ENCODE results near the gene MCF2L2.

MCF2L2 gene

GRCh38 chr3:183327343-183327742 is 101.1 kb downstream of the MCF2L2 start:
- no peak for DNase-seq (ENCODE audit: low read depth in 2 of 2)

GRCh38 chr3:183324083-183324482 is 104.3 kb downstream of the MCF2L2 start:
- no peak for DNase-seq (ENCODE audit: low read depth in 2 of 2)

- DNase-seq (ENCODE audit: low read depth in 2 of 2), result no peak
Measured at GRCh38 chr3:183319371-183319770, 109.0 kb downstream of the MCF2L2 start.

- DNase-seq (ENCODE audit: low read depth in 2 of 2), result no peak
Measured at GRCh38 chr3:183318877-183319276, 109.5 kb downstream of the MCF2L2 start.

- no peak for DNase-seq (ENCODE audit: low read depth in 2 of 2)
Measured at GRCh38 chr3:183317886-183318865, 110.2 kb downstream of the MCF2L2 start.

GRCh38 chr3:183317271-183317670 is 111.1 kb downstream of the MCF2L2 start:
- DNase-seq (ENCODE audit: low read depth in 2 of 2), result no peak

- no peak for DNase-seq (ENCODE audit: low read depth in 2 of 2)
Measured at GRCh38 chr3:183315739-183316138, 112.7 kb downstream of the MCF2L2 start.

GRCh38 chr3:183313764-183314163 is 114.7 kb downstream of the MCF2L2 start:
- no peak for DNase-seq (ENCODE audit: low read depth in 2 of 2)

- no peak for DNase-seq (ENCODE audit: low read depth in 2 of 2)
Measured at GRCh38 chr3:183313351-183313750, 115.1 kb downstream of the MCF2L2 start.

- DNase-seq (ENCODE audit: low read depth in 2 of 2), result no peak
Measured at GRCh38 chr3:183312433-183312832, 116.0 kb downstream of the MCF2L2 start.

- no peak for DNase-seq (ENCODE audit: low read depth in 2 of 2)
Measured at GRCh38 chr3:183310936-183311335, 117.5 kb downstream of the MCF2L2 start.

- no peak for DNase-seq (ENCODE audit: low read depth in 2 of 2)
Measured at GRCh38 chr3:183309276-183309675, 119.1 kb downstream of the MCF2L2 start.

GRCh38 chr3:183308751-183309150 is 119.7 kb downstream of the MCF2L2 start:
- no peak for DNase-seq (ENCODE audit: low read depth in 2 of 2)

- no peak for DNase-seq (ENCODE audit: low read depth in 2 of 2)
Measured at GRCh38 chr3:183307749-183308148, 120.7 kb downstream of the MCF2L2 start.

GRCh38 chr3:183306798-183307671 is 121.4 kb downstream of the MCF2L2 start:
- DNase-seq (ENCODE audit: low read depth in 2 of 2), result peak; percentile 26 to 28

GRCh38 chr3:183303690-183304089 is 124.7 kb downstream of the MCF2L2 start:
- no peak for DNase-seq (ENCODE audit: low read depth in 2 of 2)

GRCh38 chr3:183301937-183302580 is 126.4 kb downstream of the MCF2L2 start:
- DNase-seq (ENCODE audit: low read depth in 2 of 2), result no peak

GRCh38 chr3:183300996-183301562 is 127.3 kb downstream of the MCF2L2 start:
- DNase-seq (ENCODE audit: low read depth in 2 of 2), result no peak

- no peak for DNase-seq (ENCODE audit: low read depth in 2 of 2)
Measured at GRCh38 chr3:183299976-183300375, 128.4 kb downstream of the MCF2L2 start.

- DNase-seq (ENCODE audit: low read depth in 2 of 2), result no peak
Measured at GRCh38 chr3:183298701-183299153, 129.7 kb downstream of the MCF2L2 start.

- no peak for DNase-seq (ENCODE audit: low read depth in 2 of 2)
Measured at GRCh38 chr3:183296944-183297343, 131.5 kb downstream of the MCF2L2 start.

GRCh38 chr3:183295211-183295610 is 133.2 kb downstream of the MCF2L2 start:
- DNase-seq (ENCODE audit: low read depth in 2 of 2), result no peak

Data from stimulated activated CD4-positive, alpha-beta T cell treated with anti-CD3 and anti-CD28 coated beads, Interleukin-4, amount 100 ng/mL, for 48 hours (primary cell).